ENCODE data around the gene SV2C.
A peak's percentile ranks its signal among the peaks of the same experiment; 100 is the strongest.
"Not testable (repeated sequence)": the region's sequence is repeated elsewhere in the genome, so short reads cannot be mapped to it uniquely, and the experiment has no call there.

SV2C gene

DNA sequence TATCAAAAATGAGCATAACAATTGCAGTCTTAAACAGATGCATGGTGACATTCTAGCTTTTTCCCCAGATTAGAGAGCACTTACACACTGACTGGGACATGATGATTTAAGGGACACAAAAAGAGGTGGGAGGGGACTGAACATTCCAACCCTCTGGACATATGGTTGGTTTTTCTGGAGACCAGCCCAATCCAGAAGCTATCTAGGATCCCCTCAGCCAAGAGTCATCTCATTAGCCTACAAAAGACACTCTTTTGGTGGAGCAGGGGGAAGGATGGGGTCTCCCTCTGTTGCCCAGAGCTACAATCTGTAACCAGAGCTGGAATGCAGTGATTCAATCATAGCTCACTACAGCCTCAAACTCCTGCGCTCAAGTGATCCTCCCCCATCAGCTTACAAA lies 222.6 kb downstream of the SV2C start:
- no peak for DNase-seq

DNA sequence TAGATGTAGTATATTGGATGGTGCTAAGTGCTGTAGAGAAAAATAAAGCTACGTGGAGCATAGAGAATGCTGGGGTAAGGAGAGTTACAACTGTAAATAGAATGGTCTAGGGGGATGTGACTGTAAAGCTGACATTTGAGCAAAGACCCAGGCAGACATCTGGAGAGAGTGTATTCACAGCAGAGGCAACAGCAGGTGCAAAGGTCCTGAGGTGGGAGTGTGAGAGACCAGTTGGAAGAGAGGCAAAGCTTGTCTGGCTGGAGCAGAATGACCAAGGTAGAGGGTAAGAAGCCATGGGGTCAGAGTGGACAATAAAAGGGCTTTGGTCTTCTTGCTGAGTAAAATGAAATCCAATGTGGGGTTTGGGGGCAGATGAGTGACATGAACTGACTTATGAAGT lies 227.0 kb downstream of the SV2C start:
- no peak for DNase-seq

DNA sequence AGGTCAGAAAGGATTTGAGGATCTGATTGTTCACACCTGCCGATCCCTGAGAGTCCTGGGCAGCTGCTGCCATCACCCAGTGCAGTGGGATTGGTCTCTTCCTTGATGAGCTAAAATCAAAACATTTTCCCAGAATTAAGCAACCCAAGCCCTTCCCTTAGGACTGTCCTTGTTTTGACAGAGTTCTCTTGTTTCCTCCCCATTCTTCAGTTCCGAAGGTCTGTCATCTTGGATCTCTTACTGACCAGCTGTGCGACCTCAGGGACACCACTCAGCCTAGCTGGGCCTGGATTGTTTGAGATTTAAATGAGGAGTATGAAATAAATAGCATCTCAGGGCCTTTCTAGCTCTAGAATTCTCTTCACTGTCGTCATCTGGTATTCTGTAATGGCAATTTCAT lies 229.6 kb downstream of the SV2C start:
- DNase-seq, result no peak

DNA sequence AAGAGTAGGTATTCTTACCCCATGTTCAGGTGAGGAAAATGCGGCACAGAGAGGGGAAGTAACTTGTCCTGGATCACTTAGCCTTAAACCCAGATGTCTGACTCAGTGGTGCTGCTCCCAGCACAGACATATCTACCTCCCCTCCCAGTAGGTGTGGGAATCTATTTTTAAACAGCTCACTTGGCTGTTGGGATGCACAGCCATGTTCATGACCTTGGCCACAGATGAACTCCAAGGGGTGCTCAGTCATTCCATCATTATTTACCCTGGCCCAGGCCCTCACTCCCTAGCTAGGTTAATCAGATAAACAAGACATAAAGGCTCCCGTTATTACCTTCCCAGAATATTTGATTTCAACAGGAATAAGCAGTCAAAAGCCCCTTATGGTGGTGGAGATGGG lies 231.5 kb downstream of the SV2C start:
- DNase-seq, result no peak

DNA sequence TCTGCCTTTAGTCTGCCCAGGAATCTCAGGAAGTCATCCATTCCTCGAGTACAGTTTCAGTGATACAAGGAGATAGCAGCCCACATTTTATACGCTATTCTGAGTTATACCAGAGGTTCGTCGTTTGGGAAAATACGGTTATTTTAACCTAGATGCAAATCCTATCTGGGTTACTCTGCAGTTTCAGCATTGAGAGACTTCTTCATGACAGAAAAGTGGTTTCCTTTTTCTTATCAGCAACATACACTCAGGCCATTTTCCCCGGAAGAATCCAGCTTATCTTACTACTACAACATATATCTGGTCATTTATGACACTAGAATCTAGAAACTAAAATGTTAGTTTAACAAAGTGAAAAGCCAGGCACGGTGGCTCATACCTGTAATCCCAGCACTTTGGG lies 236.5 kb downstream of the SV2C start:
- no peak for DNase-seq

DNA sequence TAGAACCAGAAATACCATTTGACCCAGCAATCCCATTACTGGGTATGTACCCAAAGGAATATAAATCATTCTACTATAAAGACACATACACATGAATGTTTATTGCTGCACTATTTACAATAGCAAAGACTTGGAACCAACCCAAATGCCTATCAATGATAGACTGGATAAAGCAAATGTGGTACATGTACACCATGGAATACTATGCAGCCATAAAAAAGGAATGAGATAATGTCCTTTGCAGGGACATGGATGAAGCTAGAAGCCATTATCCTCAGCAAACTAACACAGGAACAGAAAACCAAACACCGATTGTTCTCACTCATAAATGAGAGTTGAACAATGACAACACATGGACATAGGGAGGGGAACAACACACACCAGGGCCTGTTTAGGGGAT lies 240.3 kb downstream of the SV2C start:
- not testable (repeated sequence) for DNase-seq

DNA sequence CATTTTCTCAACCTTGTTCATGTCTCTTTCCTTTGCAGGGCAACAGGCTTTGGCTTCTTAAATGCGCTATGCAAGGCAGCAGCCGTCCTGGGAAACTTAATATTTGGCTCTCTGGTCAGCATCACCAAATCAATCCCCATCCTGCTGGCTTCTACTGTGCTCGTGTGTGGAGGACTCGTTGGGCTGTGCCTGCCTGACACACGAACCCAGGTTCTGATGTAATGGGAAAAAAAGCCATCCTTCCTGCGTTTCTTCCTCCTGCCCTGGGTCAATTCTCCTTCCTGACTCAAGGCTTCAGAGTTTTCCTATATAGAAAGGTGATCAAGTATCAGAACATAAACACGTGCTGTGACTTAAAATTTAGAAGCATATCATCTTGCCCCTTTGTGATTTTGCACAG lies 242.1 kb downstream of the SV2C start:
- DNase-seq, result peak in 1 of 5 donors; percentile 41

DNA sequence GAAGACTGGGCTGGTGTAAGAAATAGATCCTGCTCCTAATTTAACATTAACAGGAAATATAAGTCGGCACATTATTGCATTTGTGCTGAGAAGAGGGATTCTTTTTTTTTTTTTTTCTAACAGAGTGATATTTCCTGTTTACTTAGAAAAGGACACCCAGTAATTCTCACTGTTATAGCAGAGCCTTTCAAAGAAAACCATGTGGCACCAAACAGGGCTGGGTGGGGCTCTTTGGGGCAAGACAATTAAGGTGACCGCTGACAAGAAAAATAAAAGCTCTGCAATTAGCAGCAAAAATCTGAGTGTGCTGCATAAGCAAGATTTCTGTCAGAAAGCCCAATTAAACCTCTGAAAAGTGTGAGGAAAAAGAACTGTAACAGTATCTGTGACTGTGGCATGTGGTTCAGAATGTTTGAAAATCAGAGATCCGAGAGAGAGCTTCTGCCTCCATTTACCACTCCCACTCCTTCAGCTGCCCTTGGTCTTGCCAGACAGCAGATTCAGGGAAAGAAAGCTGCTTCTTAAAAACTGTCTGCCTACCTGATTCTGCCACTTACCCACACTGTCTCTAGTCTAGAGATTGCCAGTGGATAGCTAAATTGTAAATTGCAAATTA lies 242.8 kb downstream of the SV2C start:
- DNase-seq, result peak in 1 of 5 donors; percentile 91

DNA sequence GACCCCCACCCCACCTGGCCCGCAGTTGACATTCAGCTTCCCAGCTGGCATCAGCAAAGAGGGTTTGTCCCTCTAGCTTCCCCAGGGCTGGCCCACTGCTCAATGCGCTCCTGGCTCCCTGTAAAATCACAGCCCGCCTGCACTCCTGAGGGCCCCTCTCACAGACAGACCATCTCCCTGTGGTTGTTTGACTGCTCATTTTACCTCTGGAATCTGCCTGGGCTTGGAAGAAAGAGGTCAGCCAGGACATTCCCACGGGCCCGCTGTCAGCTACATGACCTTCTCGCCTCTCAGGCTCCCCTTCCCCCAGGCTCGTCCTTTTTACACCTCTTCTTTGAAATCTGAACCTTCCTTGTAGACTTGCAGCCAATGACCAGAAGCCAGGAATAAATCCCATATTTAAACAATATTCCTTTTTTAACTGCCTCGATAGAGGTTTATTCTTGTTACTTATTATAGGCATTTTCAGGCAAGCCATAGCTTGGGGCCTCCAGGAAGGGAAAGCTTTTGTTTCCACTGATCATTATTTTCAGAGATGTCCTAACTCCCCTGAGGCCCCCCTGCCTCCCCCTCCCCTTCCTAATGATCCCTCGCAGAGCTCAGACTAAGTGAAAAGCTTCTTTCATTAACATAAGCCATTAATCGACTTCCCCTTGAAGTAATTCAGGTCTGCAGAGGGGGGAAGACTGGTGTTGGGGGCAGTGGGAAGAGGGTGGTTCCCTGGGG lies 243.6 kb downstream of the SV2C start:
- DNase-seq, result no peak

DNA sequence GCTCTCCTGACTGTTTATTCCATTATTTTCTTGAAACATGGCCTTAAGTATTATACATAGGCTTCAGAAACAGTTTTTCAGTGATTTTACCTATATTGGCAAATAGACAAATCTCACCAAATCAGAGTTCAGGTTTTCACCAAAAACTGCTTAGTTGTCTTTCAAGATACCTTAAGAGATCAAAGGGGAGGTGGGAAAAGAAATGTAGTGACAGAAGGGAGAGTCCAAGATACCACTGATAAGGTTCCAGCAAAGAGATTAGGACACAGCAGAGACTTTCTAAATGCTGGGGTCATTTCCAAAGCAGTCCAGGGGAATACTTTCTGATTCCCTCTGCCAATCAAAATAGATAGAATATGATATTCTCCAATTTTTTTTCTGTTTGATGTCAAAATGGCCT lies 246.2 kb downstream of the SV2C start:
- DNase-seq, result no peak

DNA sequence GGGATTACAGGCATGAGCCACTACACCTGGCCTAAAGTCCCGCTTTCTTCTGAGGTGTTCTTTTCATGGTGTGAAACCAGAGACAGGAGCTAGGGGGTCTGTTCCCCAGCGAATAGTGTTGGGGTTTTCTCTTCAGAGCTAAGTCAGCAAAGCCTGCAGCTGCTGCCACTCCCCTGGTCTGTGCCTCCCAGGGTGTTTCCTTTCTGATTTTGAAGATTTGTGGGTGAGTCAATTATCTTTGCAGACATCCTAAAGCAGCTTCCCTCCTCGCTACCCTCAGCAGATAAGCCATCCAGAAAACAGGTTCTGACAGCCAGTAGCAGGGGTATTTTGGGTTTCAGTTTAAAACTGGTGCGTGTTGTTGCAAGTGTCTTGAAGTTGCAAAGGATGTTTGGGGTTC lies 247.9 kb downstream of the SV2C start:
- peak in 1 of 5 donors; percentile 83 for DNase-seq

DNA sequence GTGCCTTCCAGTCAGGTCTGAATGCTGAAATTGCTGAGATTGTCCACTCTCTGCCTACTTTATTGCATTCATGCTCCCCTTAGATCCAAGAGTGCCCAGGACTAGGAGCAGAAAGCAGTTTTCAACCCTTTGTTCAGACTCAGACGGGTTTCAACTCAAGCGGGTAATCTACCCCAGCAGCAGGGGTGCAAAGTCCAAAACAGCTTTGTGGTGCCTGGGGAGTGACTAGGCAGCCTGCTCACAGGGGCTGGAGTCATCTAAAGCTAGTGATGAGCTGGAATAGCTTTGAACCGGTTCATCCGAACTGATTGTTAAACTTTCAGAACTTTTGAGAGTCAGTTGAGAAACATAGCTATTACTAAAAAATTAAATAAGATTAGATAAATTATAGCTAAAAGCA lies 248.9 kb downstream of the SV2C start:
- no peak for DNase-seq

DNA sequence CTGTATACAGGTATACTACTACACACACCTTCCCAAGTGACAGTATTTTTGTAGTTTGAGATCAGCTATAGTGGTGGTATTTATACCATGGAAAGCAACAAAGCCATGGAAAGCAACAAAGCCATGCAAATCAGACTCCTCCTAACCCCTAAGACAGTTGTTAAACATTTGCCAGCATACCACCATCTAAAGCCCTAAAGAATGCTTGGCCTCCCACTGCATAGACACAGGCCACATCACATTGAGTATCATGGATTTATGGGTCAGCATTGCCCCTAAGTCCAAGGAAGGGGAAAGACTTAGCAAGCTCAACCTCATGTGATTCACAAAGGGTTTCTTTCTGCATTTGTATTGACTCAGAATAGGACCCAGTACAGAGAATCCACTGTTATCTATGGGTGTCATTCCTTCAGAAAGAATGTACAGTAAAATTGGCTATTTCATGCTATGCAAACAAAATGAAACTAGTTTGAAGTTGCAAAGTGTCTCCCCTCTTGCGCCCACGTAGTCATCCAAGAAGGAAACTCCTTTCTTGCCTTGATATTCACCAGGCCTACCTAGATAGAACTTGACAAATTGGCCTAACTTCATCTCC lies 249.5 kb downstream of the SV2C start:
- DNase-seq, result no peak

DNA sequence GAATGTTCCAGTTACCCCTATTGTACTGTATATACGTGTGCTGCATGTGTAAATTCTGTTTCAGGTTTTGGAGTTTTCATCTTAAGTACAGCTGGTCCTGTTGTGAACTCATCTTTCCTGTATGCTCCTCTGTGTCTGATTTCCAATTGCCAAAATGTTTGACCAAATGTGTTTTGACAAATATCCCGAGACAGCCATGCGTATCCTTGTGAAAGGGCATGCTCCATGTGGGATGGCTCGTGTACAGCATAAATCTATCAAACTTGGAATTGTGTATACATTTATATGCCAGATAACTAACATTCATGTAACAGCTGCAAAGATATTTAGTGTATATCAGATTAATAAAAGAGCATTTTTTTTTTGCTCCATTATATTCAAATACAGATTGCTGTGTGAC lies 250.4 kb downstream of the SV2C start:
- no peak for DNase-seq

DNA sequence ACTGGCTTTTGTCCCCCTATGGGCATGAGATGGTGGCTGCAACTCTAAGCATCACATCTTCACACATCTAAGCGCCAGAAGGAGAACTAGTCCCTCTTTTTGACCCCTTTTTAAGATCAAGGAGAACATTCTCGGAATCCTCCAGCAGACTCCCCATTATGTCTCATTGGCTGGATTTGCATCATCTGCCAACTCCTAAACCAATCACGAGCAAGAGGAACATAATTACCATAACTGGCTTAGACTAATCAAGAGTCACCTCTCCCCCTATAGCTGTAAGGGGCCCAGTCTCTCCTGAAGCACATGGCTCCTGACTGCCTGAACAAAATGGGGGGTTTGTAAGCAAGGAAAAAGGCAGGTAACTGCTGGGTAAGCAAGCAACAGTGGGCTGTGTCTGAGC lies 251.4 kb downstream of the SV2C start:
- no peak for DNase-seq

DNA sequence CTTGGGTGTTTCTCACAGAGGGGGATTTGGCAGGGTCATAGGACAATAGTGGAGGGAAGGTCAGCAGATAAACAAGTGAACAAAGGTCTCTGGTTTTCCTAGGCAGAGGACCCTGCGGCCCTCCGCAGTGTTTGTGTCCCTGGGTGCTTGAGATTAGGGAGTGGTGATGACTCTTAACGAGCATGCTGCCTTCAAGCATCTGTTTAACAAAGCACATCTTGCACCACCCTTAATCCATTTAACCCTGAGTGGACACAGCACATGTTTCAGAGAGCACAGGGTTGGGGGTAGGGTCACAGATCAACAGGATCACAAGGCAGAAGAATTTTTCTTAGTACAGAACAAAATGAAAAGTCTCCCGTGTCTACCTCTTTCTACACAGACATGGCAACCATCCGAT lies 252.3 kb downstream of the SV2C start:
- not testable (repeated sequence) for DNase-seq

DNA sequence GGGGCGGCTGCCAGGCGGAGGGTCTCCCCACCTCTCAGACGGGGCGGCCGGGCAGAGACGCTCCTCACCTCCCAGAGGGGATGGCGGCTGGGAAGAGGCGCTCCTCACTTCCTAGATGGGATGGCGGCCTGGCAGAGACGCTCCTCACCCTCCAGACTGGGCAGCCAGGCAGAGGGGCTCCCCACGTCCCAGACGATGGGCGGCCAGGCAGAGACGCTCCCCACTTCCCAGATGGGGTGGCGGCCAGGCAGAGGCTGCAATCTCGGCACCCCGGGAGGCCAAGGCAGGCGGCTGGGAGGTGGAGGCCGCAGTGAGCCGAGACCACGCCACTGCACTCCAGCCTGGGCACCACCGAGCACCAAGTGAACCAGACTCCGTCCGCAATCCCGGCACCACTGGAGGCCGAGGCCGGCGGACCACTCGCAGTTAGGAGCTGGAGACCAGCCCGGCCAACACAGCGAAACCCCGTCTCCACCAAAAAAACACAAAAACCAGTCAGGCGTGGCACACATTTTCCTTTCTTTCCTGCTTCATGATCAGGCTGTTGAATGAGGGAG lies 253.1 kb downstream of the SV2C start:
- DNase-seq, result not testable (repeated sequence)

DNA sequence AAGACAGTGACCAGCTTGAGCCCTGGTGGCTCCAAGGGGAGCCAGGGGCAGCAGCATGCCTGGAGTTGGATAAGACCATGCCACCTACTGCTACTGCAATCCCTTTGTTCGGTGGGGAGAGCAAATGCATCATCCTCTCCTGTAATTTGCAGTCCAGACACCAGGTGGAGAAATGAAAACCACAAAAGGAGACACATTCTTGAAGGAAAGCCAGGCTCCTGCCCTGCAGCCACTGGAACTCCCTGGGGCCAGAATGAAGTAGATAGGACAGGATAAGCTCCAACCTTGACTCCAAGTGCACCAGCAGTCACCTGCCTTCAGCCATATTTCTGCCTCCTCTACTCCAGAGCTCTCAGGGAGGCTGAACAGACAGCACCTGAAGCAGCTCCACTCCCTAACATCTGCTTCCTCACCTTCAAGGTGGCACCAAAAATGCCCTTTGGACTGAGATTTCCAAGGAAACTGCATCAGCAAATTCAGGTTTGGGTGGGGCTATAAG lies 254.8 kb downstream of the SV2C start:
- peak in 4 of 5 donors; percentile 14 to 66 (median 31) for DNase-seq

DNA sequence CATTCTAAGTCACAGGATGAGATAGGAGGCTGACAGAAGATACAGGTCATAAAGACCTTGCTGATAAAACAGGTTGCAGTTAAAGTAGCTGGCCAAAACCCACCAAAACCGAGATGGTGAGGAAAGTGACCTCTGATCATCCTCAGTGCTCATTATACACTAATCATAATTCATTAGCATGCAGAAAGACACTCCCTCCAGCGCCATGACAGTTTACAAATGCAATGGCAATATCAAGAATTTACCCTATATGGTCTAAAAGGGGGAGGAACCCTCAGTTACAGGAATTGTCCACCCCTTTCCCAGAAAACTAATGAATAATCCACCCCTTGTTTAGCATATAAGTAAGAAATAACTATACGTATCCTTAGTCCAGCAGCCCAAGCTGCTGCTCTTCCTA lies 256.7 kb downstream of the SV2C start:
- DNase-seq, result no peak

DNA sequence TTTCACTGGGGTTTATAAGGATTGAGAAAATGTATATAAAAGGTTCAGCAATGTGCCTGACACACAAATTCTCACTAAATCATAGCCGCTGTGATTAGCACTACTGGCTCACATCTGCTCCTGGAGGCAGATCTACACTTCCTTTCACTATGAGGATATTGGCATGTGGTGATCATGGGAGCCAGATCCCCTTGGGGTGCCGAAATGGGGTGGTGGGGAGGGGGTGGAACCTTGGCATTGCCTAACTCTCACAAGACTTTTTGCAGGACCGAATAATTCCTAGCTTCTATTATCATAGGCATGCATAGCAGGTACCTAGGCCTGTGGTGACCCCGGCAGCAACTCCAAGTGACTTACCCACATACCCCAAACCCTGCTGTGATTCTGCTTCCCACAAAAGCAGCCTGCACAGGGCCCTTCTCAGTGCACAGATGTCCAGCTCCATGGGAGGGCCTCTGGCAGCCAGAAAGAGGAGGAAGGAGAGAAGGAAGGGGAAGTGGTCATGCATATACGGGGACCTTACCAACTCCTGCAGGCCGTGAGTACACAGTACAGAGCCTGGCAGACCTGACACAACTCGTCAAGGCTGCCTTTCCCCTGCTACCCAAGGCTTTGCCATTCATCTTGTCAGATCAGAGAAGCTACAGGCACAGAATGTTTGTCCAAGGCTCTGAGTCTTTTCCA lies 258.6 kb downstream of the SV2C start:
- DNase-seq, result no peak

DNA sequence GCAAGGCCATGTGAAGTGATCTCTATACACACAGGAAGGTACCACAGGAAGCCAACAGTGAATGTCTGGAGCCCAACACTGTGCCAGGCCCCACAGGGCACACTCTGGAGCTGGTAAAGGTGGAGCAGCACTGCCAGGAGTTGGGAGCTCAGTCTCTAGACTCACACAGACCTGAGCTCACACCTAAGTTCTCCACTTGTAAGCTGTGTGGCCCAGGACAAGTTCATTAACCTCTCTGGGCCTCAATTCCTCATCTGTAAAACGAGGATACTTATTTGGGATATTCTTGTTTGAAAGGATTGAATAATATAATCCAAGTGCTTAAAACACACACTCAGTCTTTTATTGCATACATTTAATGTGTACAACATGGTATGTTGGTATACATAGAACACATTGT lies 259.3 kb downstream of the SV2C start:
- no peak for DNase-seq

DNA sequence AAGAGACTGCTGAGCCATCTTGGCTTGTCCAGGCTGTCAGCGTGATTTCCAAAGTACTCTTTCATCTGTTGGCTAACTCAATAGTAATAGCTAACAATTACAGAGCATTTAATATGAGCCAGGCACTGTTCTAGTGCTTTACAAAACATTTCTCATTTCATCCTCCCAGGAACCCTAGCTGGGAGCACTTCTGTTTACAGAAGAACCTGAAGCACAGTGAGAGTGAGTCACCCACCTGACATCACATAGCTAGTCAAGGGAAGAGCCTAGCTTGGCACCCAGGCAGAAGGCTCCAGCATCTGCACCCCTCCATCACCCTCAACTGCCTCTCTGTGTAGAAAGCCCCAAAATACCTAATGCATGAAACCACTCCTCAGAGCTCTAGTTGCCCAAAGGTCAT lies 262.4 kb downstream of the SV2C start:
- no peak for DNase-seq

DNA sequence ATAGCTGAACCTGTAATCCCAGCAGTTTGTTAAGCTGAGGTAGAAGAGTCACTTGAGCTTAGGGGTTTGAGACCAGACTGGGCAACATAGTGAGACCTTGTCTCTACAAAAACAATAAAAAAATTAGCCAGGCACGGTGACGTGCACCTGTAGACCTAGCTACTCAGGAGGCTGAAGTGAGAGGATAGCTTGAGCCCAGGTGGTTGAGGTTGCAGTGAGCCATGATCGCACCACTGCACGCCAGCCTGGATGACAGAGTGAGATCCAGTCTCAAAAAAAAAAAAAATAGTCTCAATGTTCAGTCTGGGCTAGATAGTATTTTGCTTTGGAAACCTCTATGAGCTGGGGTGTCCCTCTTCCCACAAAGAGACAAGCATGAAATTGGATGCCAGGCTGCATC lies 268.0 kb downstream of the SV2C start:
- no peak for DNase-seq

Data from T-helper 1 cell (primary cell).